Frontal cortex (tissue), 4 donors: ENCODE measurements around the gene ST8SIA1. TPM values are rescaled to one million over a fixed set of nuclear protein-coding genes. Genes with fewer than 3 reads are reported as not detected.

Experiments used
- DNase-seq, 2 donors: peaks; one replicate each; pipeline ENCODE4 v3.0.0; 2012; ENCODE audit warnings: low spot score in 2 of 2
- FAIRE-seq: peaks from 2 replicates; lab custom pipeline; 2012; peaks lifted over from hg19 to GRCh38; lab: Jason Lieb, UNC
- total RNA-seq: library from RNA; depleted of rRNA; stranded (reverse); fragments of >200 nt; gene quantifications from one replicate; pipeline ENCODE4 v1.2.3, GENCODE V29; 2014
- donor health status: control.
- donor health status: control.
- donor health status: control.

The ST8SIA1 gene
- total RNA-seq, 1 donor from 2014 or later, result 17.5 TPM

GRCh38 chr12:22250762-22251161 is 83.7 kb downstream of the ST8SIA1 start:
- FAIRE-seq, result no peak

GRCh38 chr12:22248571-22249115 is 85.9 kb downstream of the ST8SIA1 start:
- FAIRE-seq (no peak), DNase-seq (no peak)

More at GRCh38 chr12:22250762-22251161, 83.7 kb downstream of the ST8SIA1 start:
- DNase-seq, result no peak

GRCh38 chr12:22248121-22248520 is 86.4 kb downstream of the ST8SIA1 start:
- no peak for FAIRE-seq
- no peak for DNase-seq

- DNase-seq (no peak), FAIRE-seq (no peak)
These were observed 88.2 kb downstream of the ST8SIA1 start for GRCh38 chr12:22246217-22246846.

GRCh38 chr12:22242726-22243125 is 91.8 kb downstream of the ST8SIA1 start:
- FAIRE-seq, result no peak
- DNase-seq, result no peak

GRCh38 chr12:22238211-22238610 is 96.3 kb downstream of the ST8SIA1 start:
- no peak for DNase-seq
- FAIRE-seq, result no peak

- DNase-seq (no peak), FAIRE-seq (no peak)
These were observed 99.9 kb downstream of the ST8SIA1 start for GRCh38 chr12:22234561-22234960.

- FAIRE-seq (no peak), DNase-seq (no peak)
These were observed 102.7 kb downstream of the ST8SIA1 start for GRCh38 chr12:22231836-22232235.

GRCh38 chr12:22231078-22231477 is 103.4 kb downstream of the ST8SIA1 start:
- no peak for FAIRE-seq
- no peak for DNase-seq

GRCh38 chr12:22230280-22230794 is 104.2 kb downstream of the ST8SIA1 start:
- DNase-seq (no peak), FAIRE-seq (no peak)

GRCh38 chr12:22229652-22230279 is 104.7 kb downstream of the ST8SIA1 start:
- FAIRE-seq, result no peak
- DNase-seq, result no peak

GRCh38 chr12:22228022-22228875 is 106.3 kb downstream of the ST8SIA1 start:
- FAIRE-seq (no peak), DNase-seq (peak in 1 of 2 donors; percentile 8)

GRCh38 chr12:22223356-22223755 is 111.2 kb downstream of the ST8SIA1 start:
- no peak for DNase-seq
- FAIRE-seq, result no peak

GRCh38 chr12:22217556-22217955 is 117.0 kb downstream of the ST8SIA1 start:
- FAIRE-seq (no peak), DNase-seq (no peak)

- no peak for FAIRE-seq
- no peak for DNase-seq
These were observed 118.8 kb downstream of the ST8SIA1 start for GRCh38 chr12:22215467-22216253.

GRCh38 chr12:22211128-22211527 is 123.4 kb downstream of the ST8SIA1 start:
- no peak for FAIRE-seq
- DNase-seq, result no peak

- FAIRE-seq, result no peak
- no peak for DNase-seq
These were observed 125.1 kb downstream of the ST8SIA1 start for GRCh38 chr12:22209422-22209821.

- DNase-seq, result no peak
- FAIRE-seq, result no peak
These were observed 128.3 kb downstream of the ST8SIA1 start for GRCh38 chr12:22206111-22206728.

- FAIRE-seq, result no peak
- no peak for DNase-seq
These were observed 130.1 kb downstream of the ST8SIA1 start for GRCh38 chr12:22204391-22204790.
